HepG2 (cell line): ENCODE results near the gene CDK6. TPM values are rescaled to one million over a fixed set of nuclear protein-coding genes. Genes with fewer than 3 reads are reported as not detected.

Experiments used
- ARNTL ChIP-seq: sonication (generic); formaldehyde crosslinking; IDR thresholded peaks from 2 replicates; pipeline ENCODE4 v1.4.0; 2020; ENCODE audit warnings: mild to moderate bottlenecking, missing genetic modification reagents
- ASH2L ChIP-seq: fragments of 300-600, 200-600 bp; sonication (generic); IDR thresholded peaks from 2 replicates; pipeline ENCODE4 v1.7.0; 2017; ENCODE audit warnings: low read depth, mild to moderate bottlenecking, moderate library complexity, mixed read lengths, low read length; ENCODE audit not compliant: insufficient read length
- CREB1 ChIP-seq, 2 experiments: fragments of 450-650 bp in 1 of 2; IDR thresholded peaks; 2 replicates each; pipeline ENCODE4 v1.6.1; 2016 to 2017; ENCODE audit warnings: control low read depth in 1 of 2, mild to moderate bottlenecking in 1 of 2, missing compliant biosample characterization in 1 of 2, missing genetic modification characterization in 1 of 2
- EHMT2 ChIP-seq: fragments of 200-600 bp; sonication (generic); IDR thresholded peaks from 2 replicates; pipeline ENCODE4 v1.7.0; 2017; ENCODE audit warnings: antibody characterized with exemption, low read depth, low read length, borderline replicate concordance
- ETV6 ChIP-seq: sonication (generic); formaldehyde crosslinking; conservative IDR thresholded peaks from 2 replicates; pipeline ENCODE4 v1.4.0; 2020; ENCODE audit warnings: missing genetic modification reagents
- HNRNPH1 ChIP-seq: fragments of 200-400 bp; formaldehyde crosslinking; optimal IDR thresholded peaks from 2 replicates; pipeline ENCODE3; 2017; ENCODE audit warnings: mild to moderate bottlenecking, low read depth, low read length
- KMT2B ChIP-seq: IDR thresholded peaks from 2 replicates; pipeline ENCODE4 v1.6.1; 2016; ENCODE audit warnings: missing genetic modification reagents, missing compliant biosample characterization
- NR2F6 ChIP-seq, 2 experiments: IDR thresholded peaks; 2 replicates each; pipeline ENCODE4 v1.6.1; 2016; ENCODE audit warnings: antibody characterized with exemption in 1 of 2, mild to moderate bottlenecking in 1 of 2
- ONECUT2 ChIP-seq: sonication (generic); formaldehyde crosslinking; IDR thresholded peaks from 2 replicates; pipeline ENCODE4 v1.4.0; 2020; ENCODE audit warnings: missing genetic modification reagents
- PREB ChIP-seq: sonication (generic); formaldehyde crosslinking; IDR thresholded peaks from 2 replicates; pipeline ENCODE4 v1.4.0; 2020; ENCODE audit warnings: missing genetic modification reagents
- RFX3 ChIP-seq: IDR thresholded peaks from 2 replicates; pipeline ENCODE4 v1.6.1; 2016; ENCODE audit warnings: missing biosample characterization, missing genetic modification reagents
- TBL1XR1 ChIP-seq: fragments of 150-350 bp; IDR thresholded peaks from 2 replicates; pipeline ENCODE4 v1.6.1; 2014; ENCODE audit warnings: borderline replicate concordance, low read length; ENCODE audit not compliant: partially characterized antibody
- TCF7 ChIP-seq: sonication (generic); IDR thresholded peaks from 2 replicates; pipeline ENCODE4 v1.6.1; 2016; ENCODE audit warnings: antibody characterized with exemption, low read depth
- ZFP1 ChIP-seq: IDR thresholded peaks from 2 replicates; pipeline ENCODE4 v1.6.1; 2016
- ZNF263 ChIP-seq: sonication (generic); formaldehyde crosslinking; IDR thresholded peaks from 2 replicates; pipeline ENCODE4 v1.4.0; 2020; ENCODE audit warnings: missing genetic modification reagents
- ZNF329 ChIP-seq: sonication (generic); formaldehyde crosslinking; IDR thresholded peaks from 2 replicates; pipeline ENCODE4 v1.9.0; 2021; ENCODE audit warnings: low read depth, mild to moderate bottlenecking, missing genetic modification reagents
- ZNF552 ChIP-seq: sonication (generic); formaldehyde crosslinking; IDR thresholded peaks from 2 replicates; pipeline ENCODE4 v1.9.0; 2022; ENCODE audit warnings: missing genetic modification reagents, mild to moderate bottlenecking, borderline replicate concordance
- ZNF569 ChIP-seq: sonication (generic); formaldehyde crosslinking; IDR thresholded peaks from 2 replicates; pipeline ENCODE4 v1.5.0; 2020; ENCODE audit warnings: mild to moderate bottlenecking, missing genetic modification reagents, moderate library complexity, borderline replicate concordance
- ZNF747 ChIP-seq: sonication (generic); formaldehyde crosslinking; IDR thresholded peaks from 2 replicates; pipeline ENCODE4 v1.8.1; 2023; ENCODE audit warnings: missing genetic modification reagents, mild to moderate bottlenecking, borderline replicate concordance
- polyA plus RNA-seq, 8 experiments: library from polyadenylated mRNA; depleted of rRNA in 3 of 8; stranded (reverse) in 7 of 8; unstranded in 1 of 8; fragments of >200 nt; fragmentation: Illumina TruSeq in 4 of 8; extraction: Trizol in 4 of 8; gene quantifications; 2 replicates each; pipeline versions ENCODE4 v1.2.1 to v1.2.3, GENCODE V29; 2011 to 2016; ENCODE audit warnings: low read depth in 4 of 8, missing spikeins in 1 of 8, mixed read lengths in 1 of 8; ENCODE audit not compliant: insufficient read depth in 1 of 8
- total RNA-seq, 5 experiments: library from RNA; depleted of rRNA; stranded (reverse); fragments of >200 nt; fragmentation: Illumina TruSeq; extraction: Trizol; gene quantifications; 2 replicates each; pipeline ENCODE4 v1.2.3, GENCODE V29; 2016; ENCODE audit warnings: low read depth in 1 of 5
- TF ChIP-seq, protein P1 (sequence below): sonication (generic); formaldehyde crosslinking; IDR thresholded peaks from 2 replicates; pipeline ENCODE4; 2020; ENCODE audit warnings: missing genetic modification reagents, mild to moderate bottlenecking, borderline replicate concordance
- TF ChIP-seq, protein P2 (sequence below): sonication (generic); formaldehyde crosslinking; conservative IDR thresholded peaks from 2 replicates; pipeline ENCODE4 v1.4.0; 2020; ENCODE audit warnings: mild to moderate bottlenecking, missing genetic modification reagents, moderate library complexity

Gene CDK6
- total and polyA plus RNA-seq, 2 of the 13 experiments (the other 11 are each of a cell fraction or from before 2014, with no cell fraction given) = 34.6 to 90.8 TPM

DNA sequence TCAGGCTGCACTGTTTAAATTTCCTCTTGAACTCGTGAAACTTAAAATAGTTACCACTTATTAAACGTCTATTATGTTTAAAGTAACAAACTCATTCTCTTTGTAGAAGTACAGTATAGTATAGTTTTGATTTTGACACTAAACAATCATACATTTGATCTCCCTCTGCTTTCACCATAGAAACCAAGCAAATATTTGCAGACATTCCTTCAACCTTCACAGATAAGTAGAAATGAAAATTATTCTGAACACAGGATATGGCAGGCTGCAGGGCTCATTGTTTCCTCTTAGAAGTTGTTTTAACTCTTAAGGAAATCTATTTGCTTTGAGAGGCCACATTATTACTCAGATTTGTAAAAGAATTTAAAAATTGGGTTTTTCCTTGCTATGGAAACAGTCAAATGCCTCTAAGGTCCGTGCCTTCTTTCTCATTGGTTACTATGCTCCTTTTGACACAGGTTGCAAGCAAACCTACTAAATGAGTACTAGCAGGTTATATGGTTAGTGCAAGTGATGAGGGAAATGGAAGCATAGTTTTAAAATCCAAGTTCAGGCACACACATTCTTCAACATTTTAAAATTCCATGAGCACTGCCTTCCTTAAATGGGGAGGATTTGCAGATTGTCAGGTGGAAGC lies 153.4 kb downstream of the CDK6 start (continued):
- TF ChIP-seq, protein P1, sequence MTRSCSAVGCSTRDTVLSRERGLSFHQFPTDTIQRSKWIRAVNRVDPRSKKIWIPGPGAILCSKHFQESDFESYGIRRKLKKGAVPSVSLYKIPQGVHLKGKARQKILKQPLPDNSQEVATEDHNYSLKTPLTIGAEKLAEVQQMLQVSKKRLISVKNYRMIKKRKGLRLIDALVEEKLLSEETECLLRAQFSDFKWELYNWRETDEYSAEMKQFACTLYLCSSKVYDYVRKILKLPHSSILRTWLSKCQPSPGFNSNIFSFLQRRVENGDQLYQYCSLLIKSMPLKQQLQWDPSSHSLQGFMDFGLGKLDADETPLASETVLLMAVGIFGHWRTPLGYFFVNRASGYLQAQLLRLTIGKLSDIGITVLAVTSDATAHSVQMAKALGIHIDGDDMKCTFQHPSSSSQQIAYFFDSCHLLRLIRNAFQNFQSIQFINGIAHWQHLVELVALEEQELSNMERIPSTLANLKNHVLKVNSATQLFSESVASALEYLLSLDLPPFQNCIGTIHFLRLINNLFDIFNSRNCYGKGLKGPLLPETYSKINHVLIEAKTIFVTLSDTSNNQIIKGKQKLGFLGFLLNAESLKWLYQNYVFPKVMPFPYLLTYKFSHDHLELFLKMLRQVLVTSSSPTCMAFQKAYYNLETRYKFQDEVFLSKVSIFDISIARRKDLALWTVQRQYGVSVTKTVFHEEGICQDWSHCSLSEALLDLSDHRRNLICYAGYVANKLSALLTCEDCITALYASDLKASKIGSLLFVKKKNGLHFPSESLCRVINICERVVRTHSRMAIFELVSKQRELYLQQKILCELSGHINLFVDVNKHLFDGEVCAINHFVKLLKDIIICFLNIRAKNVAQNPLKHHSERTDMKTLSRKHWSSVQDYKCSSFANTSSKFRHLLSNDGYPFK (CRISPR knock-in tag) = no peak
- TF ChIP-seq ZFP1 (CRISPR knock-in tag) (no peak), NR2F6 (IDR thresholded peaks at IDR 0.05) (peak; percentile 14; the same call in 1 of the 2 replicates), NR2F6 (CRISPR knock-in tag; IDR thresholded peaks at IDR 0.05) (no peak), EHMT2 (no peak), ZNF329 (no peak), HNRNPH1 (no peak), ONECUT2 (CRISPR knock-in tag) (no peak), RFX3 (CRISPR knock-in tag) (0 out of 2 replicates have a peak, but pooled peaks have one; percentile 11), ZNF569 (CRISPR knock-in tag) (no peak), ZNF263 (peak; percentile 70; the same call in 1 of the 2 replicates), ARNTL (CRISPR knock-in tag) (no peak), ETV6 (no peak), ZNF747 (no peak), PREB (CRISPR knock-in tag) (no peak), TBL1XR1 (no peak), ASH2L (peak; percentile 72), KMT2B (no peak), ZNF552 (CRISPR knock-in tag) (no peak), CREB1 (IDR thresholded peaks at IDR 0.05) (no peak), CREB1 (CRISPR knock-in tag; IDR thresholded peaks at IDR 0.05) (peak; percentile 50), TCF7 (peak; percentile 81)
- TF ChIP-seq, protein P2, sequence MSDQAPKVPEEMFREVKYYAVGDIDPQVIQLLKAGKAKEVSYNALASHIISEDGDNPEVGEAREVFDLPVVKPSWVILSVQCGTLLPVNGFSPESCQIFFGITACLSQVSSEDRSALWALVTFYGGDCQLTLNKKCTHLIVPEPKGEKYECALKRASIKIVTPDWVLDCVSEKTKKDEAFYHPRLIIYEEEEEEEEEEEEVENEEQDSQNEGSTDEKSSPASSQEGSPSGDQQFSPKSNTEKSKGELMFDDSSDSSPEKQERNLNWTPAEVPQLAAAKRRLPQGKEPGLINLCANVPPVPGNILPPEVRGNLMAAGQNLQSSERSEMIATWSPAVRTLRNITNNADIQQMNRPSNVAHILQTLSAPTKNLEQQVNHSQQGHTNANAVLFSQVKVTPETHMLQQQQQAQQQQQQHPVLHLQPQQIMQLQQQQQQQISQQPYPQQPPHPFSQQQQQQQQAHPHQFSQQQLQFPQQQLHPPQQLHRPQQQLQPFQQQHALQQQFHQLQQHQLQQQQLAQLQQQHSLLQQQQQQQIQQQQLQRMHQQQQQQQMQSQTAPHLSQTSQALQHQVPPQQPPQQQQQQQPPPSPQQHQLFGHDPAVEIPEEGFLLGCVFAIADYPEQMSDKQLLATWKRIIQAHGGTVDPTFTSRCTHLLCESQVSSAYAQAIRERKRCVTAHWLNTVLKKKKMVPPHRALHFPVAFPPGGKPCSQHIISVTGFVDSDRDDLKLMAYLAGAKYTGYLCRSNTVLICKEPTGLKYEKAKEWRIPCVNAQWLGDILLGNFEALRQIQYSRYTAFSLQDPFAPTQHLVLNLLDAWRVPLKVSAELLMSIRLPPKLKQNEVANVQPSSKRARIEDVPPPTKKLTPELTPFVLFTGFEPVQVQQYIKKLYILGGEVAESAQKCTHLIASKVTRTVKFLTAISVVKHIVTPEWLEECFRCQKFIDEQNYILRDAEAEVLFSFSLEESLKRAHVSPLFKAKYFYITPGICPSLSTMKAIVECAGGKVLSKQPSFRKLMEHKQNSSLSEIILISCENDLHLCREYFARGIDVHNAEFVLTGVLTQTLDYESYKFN = peak; percentile 34; the same call in 1 of the 2 replicates
